ENCODE data around the gene AGPAT4.

The AGPAT4 gene

GRCh38 chr6:161166176-161166575 is 107.7 kb downstream of the AGPAT4 start:
- DNase-seq (ENCODE audit: low read depth in 2 of 2): no peak

GRCh38 chr6:161164182-161164625 is 109.7 kb downstream of the AGPAT4 start:
- no peak for DNase-seq (ENCODE audit: low read depth in 2 of 2)

- no peak for DNase-seq (ENCODE audit: low read depth in 2 of 2)
Observed at GRCh38 chr6:161163466-161164181, 110.2 kb downstream of the AGPAT4 start.

GRCh38 chr6:161162722-161163121 is 111.1 kb downstream of the AGPAT4 start:
- DNase-seq (ENCODE audit: low read depth in 2 of 2): no peak

- DNase-seq (ENCODE audit: low read depth in 2 of 2): no peak
Observed at GRCh38 chr6:161161889-161162624, 111.8 kb downstream of the AGPAT4 start.

GRCh38 chr6:161161121-161161520 is 112.7 kb downstream of the AGPAT4 start:
- no peak for DNase-seq (ENCODE audit: low read depth in 2 of 2)

GRCh38 chr6:161154796-161155335 is 119.0 kb downstream of the AGPAT4 start:
- DNase-seq (ENCODE audit: low read depth in 2 of 2): no peak

GRCh38 chr6:161153725-161154124 is 120.1 kb downstream of the AGPAT4 start:
- DNase-seq (ENCODE audit: low read depth in 2 of 2): no peak

- no peak for DNase-seq (ENCODE audit: low read depth in 2 of 2)
Observed at GRCh38 chr6:161152907-161153662, 120.8 kb downstream of the AGPAT4 start.

- no peak for DNase-seq (ENCODE audit: low read depth in 2 of 2)
Observed at GRCh38 chr6:161152527-161152862, 121.4 kb downstream of the AGPAT4 start.

- no peak for DNase-seq (ENCODE audit: low read depth in 2 of 2)
Observed at GRCh38 chr6:161151660-161152526, 122.0 kb downstream of the AGPAT4 start.

GRCh38 chr6:161151059-161151645 is 122.7 kb downstream of the AGPAT4 start:
- no peak for DNase-seq (ENCODE audit: low read depth in 2 of 2)

- DNase-seq (ENCODE audit: low read depth in 2 of 2): no peak
Observed at GRCh38 chr6:161150566-161150965, 123.3 kb downstream of the AGPAT4 start.

- DNase-seq (ENCODE audit: low read depth in 2 of 2): no peak
Observed at GRCh38 chr6:161150136-161150535, 123.7 kb downstream of the AGPAT4 start.

- DNase-seq (ENCODE audit: low read depth in 2 of 2): no peak
Observed at GRCh38 chr6:161143663-161144430, 130.0 kb downstream of the AGPAT4 start.

- DNase-seq (ENCODE audit: low read depth in 2 of 2): no peak
Observed at GRCh38 chr6:161142957-161143296, 130.9 kb downstream of the AGPAT4 start.

- no peak for DNase-seq (ENCODE audit: low read depth in 2 of 2)
Observed at GRCh38 chr6:161141173-161141572, 132.7 kb downstream of the AGPAT4 start.

GRCh38 chr6:161140554-161140875 is 133.3 kb downstream of the AGPAT4 start:
- DNase-seq (ENCODE audit: low read depth in 2 of 2): no peak

- DNase-seq (ENCODE audit: low read depth in 2 of 2): no peak
Observed at GRCh38 chr6:161139766-161140553, 133.9 kb downstream of the AGPAT4 start.

GRCh38 chr6:161139304-161139765 is 134.5 kb downstream of the AGPAT4 start:
- no peak for DNase-seq (ENCODE audit: low read depth in 2 of 2)
